Thoracic aorta (tissue), 2 donors: ENCODE results near the gene SLC26A5. TPM values are rescaled to one million over a fixed set of nuclear protein-coding genes. Genes with fewer than 3 reads are reported as not detected.
A peak's percentile ranks its signal among the peaks of the same experiment; 100 is the strongest.

Source experiments
- ATAC-seq: fragments of 150-250 bp; one replicate; pipeline ENCODE4 v1.8.0; 2017; ENCODE audit warnings: low read depth; ENCODE audit not compliant: insufficient number of reproducible peaks, low FRiP score
- DNase-seq: peaks from one replicate; pipeline ENCODE4 v3.0.0-alpha.2; 2020; ENCODE audit warnings: low spot score
- H3K27ac ChIP-seq, 2 donors: fragments of 200-600 bp; sonication (generic); 1 replicate in 1 of 2; 2 replicates in 1 of 2; pipeline ENCODE4 v1.5.1; 2016; ENCODE audit warnings: mild to moderate bottlenecking in 2 of 2, moderate library complexity in 2 of 2
- H3K27me3 ChIP-seq: fragments of 200-600 bp; sonication (generic); replicated peaks from 2 replicates; pipeline ENCODE4 v1.6.0; 2016; ENCODE audit warnings: mild to moderate bottlenecking; ENCODE audit not compliant: insufficient read depth
- H3K36me3 ChIP-seq: fragments of 200-600 bp; sonication (generic); one replicate; pipeline ENCODE4 v1.5.1; 2016
- H3K4me1 ChIP-seq, 2 donors: fragments of 200-600 bp; sonication (generic); 1 replicate in 1 of 2; 2 replicates in 1 of 2; pipeline versions ENCODE4 v1.5.1 to v1.6.0; 2016; ENCODE audit warnings: low read depth in 2 of 2, mild to moderate bottlenecking in 1 of 2; ENCODE audit not compliant: control insufficient read depth in 1 of 2
- H3K4me3 ChIP-seq: fragments of 200-600 bp; sonication (generic); 2 replicates; pipeline ENCODE4 v1.5.1; 2016; ENCODE audit warnings: mild to moderate bottlenecking
- H3K9me3 ChIP-seq: fragments of 200-600 bp; sonication (generic); 2 replicates; pipeline ENCODE4 v1.5.1; 2016
- total RNA-seq, 2 donors: library from RNA; depleted of rRNA; stranded (reverse); fragments of >200 nt; gene quantifications; one replicate each; pipeline versions ENCODE4 v1.1.0 to v1.2.3, GENCODE V29; 2016
- TF ChIP-seq, protein P1 (sequence below): fragments of 200-600 bp; sonication (generic); IDR thresholded peaks from one replicate; pipeline ENCODE4 v1.5.1; 2019; ENCODE audit warnings: antibody characterized with exemption

Gene SLC26A5
- total RNA-seq, 2 donors from 2014 or later = not detected

GRCh38 chr7:103369432-103369831 lies 76.6 kb downstream of the SLC26A5 start:
- H3K36me3 ChIP-seq = peaks cover 47% of the 10 kb centered on the region

GRCh38 chr7:103349805-103350204 lies 96.2 kb downstream of the SLC26A5 start:
- Histone ChIP-seq H3K27ac (no peak overlapping the region), H3K36me3 (peaks cover 11% of the 10 kb centered on the region), H3K9me3 (no peaks in the 10 kb centered on the region), H3K4me1 (peaks cover 30 to 35% of the 10 kb centered on the region in 2 donors), H3K4me3 (no peak overlapping the region), H3K27me3 (no peaks in the 10 kb centered on the region)
- no peak for DNase-seq
- TF ChIP-seq, protein P1, sequence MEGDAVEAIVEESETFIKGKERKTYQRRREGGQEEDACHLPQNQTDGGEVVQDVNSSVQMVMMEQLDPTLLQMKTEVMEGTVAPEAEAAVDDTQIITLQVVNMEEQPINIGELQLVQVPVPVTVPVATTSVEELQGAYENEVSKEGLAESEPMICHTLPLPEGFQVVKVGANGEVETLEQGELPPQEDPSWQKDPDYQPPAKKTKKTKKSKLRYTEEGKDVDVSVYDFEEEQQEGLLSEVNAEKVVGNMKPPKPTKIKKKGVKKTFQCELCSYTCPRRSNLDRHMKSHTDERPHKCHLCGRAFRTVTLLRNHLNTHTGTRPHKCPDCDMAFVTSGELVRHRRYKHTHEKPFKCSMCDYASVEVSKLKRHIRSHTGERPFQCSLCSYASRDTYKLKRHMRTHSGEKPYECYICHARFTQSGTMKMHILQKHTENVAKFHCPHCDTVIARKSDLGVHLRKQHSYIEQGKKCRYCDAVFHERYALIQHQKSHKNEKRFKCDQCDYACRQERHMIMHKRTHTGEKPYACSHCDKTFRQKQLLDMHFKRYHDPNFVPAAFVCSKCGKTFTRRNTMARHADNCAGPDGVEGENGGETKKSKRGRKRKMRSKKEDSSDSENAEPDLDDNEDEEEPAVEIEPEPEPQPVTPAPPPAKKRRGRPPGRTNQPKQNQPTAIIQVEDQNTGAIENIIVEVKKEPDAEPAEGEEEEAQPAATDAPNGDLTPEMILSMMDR = no peak
- ATAC-seq = no peak

More at GRCh38 chr7:103369432-103369831, 76.6 kb downstream of the SLC26A5 start:
- Histone ChIP-seq H3K4me1 (no peaks in the 10 kb centered on the region), H3K27me3 (no peaks in the 10 kb centered on the region), H3K27ac (no peak overlapping the region), H3K4me3 (no peak overlapping the region), H3K9me3 (no peaks in the 10 kb centered on the region)
- no peak for ATAC-seq
- no peak for DNase-seq
- TF ChIP-seq, protein P1 = no peak

DNA sequence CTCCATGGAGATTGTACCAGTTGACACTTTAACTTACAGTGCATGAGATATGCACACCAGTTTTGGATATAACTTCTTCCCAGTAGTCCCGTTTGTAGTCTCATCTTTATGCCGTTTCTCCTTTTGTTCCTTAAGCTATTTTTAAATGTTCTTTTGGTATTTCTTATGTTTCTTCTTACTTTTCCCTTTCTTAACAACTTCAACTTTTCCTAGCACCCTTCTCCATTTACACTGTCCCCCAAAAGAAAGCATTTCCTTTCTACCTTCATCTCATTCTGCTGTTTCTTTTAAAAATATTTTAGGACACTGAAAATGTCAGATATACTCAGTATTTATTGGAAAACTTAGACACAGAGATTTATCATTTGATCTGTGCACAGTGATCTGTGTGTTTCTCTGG lies 97.0 kb downstream of the SLC26A5 start:
- peaks cover 6% of the 10 kb centered on the region for H3K36me3 ChIP-seq
- peaks cover 30 to 35% of the 10 kb centered on the region in 2 donors for H3K4me1 ChIP-seq
- H3K9me3 ChIP-seq = no peaks in the 10 kb centered on the region
- TF ChIP-seq, protein P1 = no peak
- no peaks in the 10 kb centered on the region for H3K27me3 ChIP-seq
- no peak overlapping the region for H3K27ac ChIP-seq
- no peak for DNase-seq
- H3K4me3 ChIP-seq = peak overlapping the region; percentile 94
- no peak for ATAC-seq

DNA sequence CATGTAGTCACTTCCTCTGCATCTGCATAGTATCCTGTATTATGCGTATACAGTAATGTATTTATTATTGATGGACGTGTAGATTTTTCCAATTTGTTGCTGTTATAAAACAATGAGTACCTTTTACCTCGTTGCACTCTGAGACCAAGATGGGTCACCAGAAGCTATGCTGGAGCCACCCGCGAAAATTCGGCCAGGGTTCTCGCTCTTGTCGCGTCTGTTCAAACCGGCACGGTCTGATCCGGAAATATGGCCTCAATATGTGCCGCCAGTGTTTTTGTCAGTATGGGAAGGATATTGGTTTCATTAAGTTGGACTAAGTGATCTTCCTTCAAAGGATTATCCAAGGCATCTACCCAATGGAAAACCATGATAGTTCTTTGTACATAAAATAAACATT lies 97.6 kb downstream of the SLC26A5 start:
- Histone ChIP-seq H3K27ac (no peak overlapping the region), H3K4me3 (peak overlapping the region; percentile 94), H3K4me1 (peaks cover 32 to 39% of the 10 kb centered on the region in 2 donors), H3K36me3 (peaks cover 6% of the 10 kb centered on the region), H3K9me3 (no peaks in the 10 kb centered on the region), H3K27me3 (no peaks in the 10 kb centered on the region)
- TF ChIP-seq, protein P1 = no peak
- ATAC-seq (no peak), DNase-seq (no peak)

DNA sequence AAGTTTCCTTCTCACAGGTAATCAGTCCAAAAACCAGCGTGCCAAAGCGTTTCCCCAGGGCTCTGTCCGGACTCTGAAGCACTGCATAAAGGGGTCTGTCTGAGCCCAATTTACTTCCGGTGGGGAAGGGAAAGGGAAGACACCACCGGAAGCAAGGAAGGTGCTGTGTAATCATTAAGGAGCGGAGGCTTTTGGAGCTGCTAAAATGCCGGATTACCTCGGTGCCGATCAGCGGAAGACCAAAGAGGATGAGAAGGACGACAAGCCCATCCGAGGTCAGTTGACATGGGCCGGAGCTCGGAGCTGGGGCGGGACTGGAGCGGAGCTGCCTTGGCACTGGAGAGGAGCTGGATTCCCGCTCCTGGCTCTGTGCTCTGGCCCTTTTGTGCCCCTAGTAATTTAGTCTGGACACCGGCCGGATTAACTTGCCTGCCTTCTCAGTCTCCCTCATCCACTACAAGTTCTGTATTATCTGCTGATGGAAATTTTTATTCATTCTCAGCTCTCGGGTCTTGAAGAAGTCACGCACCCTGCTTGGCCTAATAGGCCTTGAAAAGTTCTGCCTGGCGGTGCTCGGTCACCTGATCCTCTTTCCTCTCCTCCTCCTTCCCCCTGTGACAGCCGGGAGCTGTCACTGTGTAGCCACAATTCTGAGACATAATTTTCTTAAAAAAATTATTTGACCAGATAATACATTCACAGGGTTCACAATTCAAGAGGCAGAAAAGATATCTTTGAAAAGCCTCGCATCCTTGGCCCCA lies 98.3 kb downstream of the SLC26A5 start, which contains the start of gene PSMC2:
Gene PSMC2 (plus strand): TSS at position 137 of the 761 bp plus-strand sequence. CDS start 69 bp downstream, at position 206.
- H3K4me1 ChIP-seq = peaks cover 38 to 47% of the 10 kb centered on the region in 2 donors
- TF ChIP-seq, protein P1 = no peak
- no peaks in the 10 kb centered on the region for H3K9me3 ChIP-seq
- peak; percentile 88 for ATAC-seq
- H3K27me3 ChIP-seq = no peaks in the 10 kb centered on the region
- peak within 1 kb of the TSS; percentile 81 to 90 for H3K27ac ChIP-seq
- H3K4me3 ChIP-seq = peak within 1 kb of the TSS; percentile 94
- DNase-seq = peak; percentile 60
- peaks cover 3% of the 10 kb centered on the region for H3K36me3 ChIP-seq
